Measurements from ENCODE around the gene PIPOX. TPM values are rescaled to one million over a fixed set of nuclear protein-coding genes. Genes with fewer than 3 reads are reported as not detected.

PIPOX gene
- polyA plus RNA-seq, 4 donors, result 2.9 to 35.4 (median 12.1) TPM

- WGBS, 3 donors, result 65 to 77% (median 77%) methylated on average over 10 of the region's 10 CpGs
- no peak for FAIRE-seq
- H3K36me3 ChIP-seq (ENCODE audit: control insufficient read depth in 3 of 3, insufficient read depth in 2 of 3, low read depth in 1 of 3, low read length in 3 of 3), result peaks cover 0 to 13% (median 0%) of the 10 kb centered on the region in 3 donors
- H3K9me3 ChIP-seq (ENCODE audit: control insufficient read depth in 2 of 2, insufficient read depth in 1 of 2, low read depth in 1 of 2, low read length in 1 of 2), result no peaks in the 10 kb centered on the region
- H3K27me3 ChIP-seq (ENCODE audit: control insufficient read depth in 3 of 3, insufficient read depth in 3 of 3, low read length in 3 of 3), result no peaks in the 10 kb centered on the region
- peaks cover 0 to 23% (median 0%) of the 10 kb centered on the region in 3 donors for H3K4me1 ChIP-seq (ENCODE audit: control insufficient read depth in 3 of 3, insufficient read depth in 2 of 3, low read depth in 1 of 3, low read length in 2 of 3)
- H3K4me3 ChIP-seq (ENCODE audit: low read depth in 1 of 3, low read length in 3 of 3), result no peak overlapping the region
- no peak overlapping the region for H3K27ac ChIP-seq (ENCODE audit: low read depth in 1 of 3, low read length in 2 of 3)
- no peak for DNase-seq
Measured at GRCh38 chr17:29048440-29049368, 5.8 kb downstream of the PIPOX start.

DNA sequence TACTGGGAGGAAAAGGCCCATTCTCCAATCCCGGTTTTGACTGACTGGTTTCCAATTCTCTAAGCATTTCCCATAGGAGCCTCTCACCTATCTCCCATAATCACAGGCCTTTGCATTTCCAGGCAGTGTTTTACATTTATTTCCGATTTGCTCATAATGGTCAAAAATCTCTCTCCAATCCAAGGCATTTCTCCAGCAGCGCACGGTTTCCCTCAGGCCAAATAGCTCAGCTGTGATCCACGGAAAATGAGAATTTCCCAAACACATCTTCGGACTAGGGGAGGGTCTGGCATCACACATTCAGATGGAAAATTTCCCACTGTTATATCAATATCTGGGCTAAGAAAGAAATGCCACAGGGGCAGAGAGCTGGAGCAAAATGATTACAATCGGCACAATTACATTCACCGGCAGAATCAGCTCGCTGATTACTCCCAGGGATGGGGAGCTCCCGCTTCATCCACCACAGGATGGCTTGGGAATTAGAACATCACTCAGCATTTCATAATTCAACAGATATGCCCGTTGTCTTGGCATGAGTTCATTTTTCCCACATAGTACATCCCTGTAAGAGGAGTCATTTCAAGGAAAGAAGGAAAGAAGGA is 6.7 kb downstream of the PIPOX start:
- FAIRE-seq, result no peak

GRCh38 chr17:29050176-29050575 is 7.2 kb downstream of the PIPOX start:
- WGBS, 3 donors, result 80 to 88% (median 87%) methylated on average over 5 of the region's 5 CpGs
- Histone ChIP-seq H3K27me3 (ENCODE audit: control insufficient read depth in 3 of 3, insufficient read depth in 3 of 3, low read length in 3 of 3) (no peaks in the 10 kb centered on the region), H3K9me3 (ENCODE audit: control insufficient read depth in 2 of 2, insufficient read depth in 1 of 2, low read depth in 1 of 2, low read length in 1 of 2) (no peaks in the 10 kb centered on the region), H3K4me3 (ENCODE audit: low read depth in 1 of 3, low read length in 3 of 3) (no peak overlapping the region), H3K4me1 (ENCODE audit: control insufficient read depth in 3 of 3, insufficient read depth in 2 of 3, low read depth in 1 of 3, low read length in 2 of 3) (peaks cover 0 to 19% (median 0%) of the 10 kb centered on the region in 3 donors), H3K36me3 (ENCODE audit: control insufficient read depth in 3 of 3, insufficient read depth in 2 of 3, low read depth in 1 of 3, low read length in 3 of 3) (peaks cover 0 to 24% (median 0%) of the 10 kb centered on the region in 3 donors), H3K27ac (ENCODE audit: low read depth in 1 of 3, low read length in 2 of 3) (no peak overlapping the region)
- FAIRE-seq (no peak), DNase-seq (no peak)

More for the DNA sequence above, 6.7 kb downstream of the PIPOX start:
- H3K36me3 ChIP-seq (ENCODE audit: control insufficient read depth in 3 of 3, insufficient read depth in 2 of 3, low read depth in 1 of 3, low read length in 3 of 3), result peaks cover 0 to 19% (median 0%) of the 10 kb centered on the region in 3 donors
- no peaks in the 10 kb centered on the region for H3K9me3 ChIP-seq (ENCODE audit: control insufficient read depth in 2 of 2, insufficient read depth in 1 of 2, low read depth in 1 of 2, low read length in 1 of 2)
- DNase-seq, result no peak
- WGBS, 3 donors, result 85 to 87% (median 86%) methylated on average over 11 of the region's 11 CpGs
- H3K27me3 ChIP-seq (ENCODE audit: control insufficient read depth in 3 of 3, insufficient read depth in 3 of 3, low read length in 3 of 3), result no peaks in the 10 kb centered on the region
- H3K27ac ChIP-seq (ENCODE audit: low read depth in 1 of 3, low read length in 2 of 3), result no peak overlapping the region
- no peak overlapping the region for H3K4me3 ChIP-seq (ENCODE audit: low read depth in 1 of 3, low read length in 3 of 3)
- peaks cover 0 to 21% (median 0%) of the 10 kb centered on the region in 3 donors for H3K4me1 ChIP-seq (ENCODE audit: control insufficient read depth in 3 of 3, insufficient read depth in 2 of 3, low read depth in 1 of 3, low read length in 2 of 3)

DNA sequence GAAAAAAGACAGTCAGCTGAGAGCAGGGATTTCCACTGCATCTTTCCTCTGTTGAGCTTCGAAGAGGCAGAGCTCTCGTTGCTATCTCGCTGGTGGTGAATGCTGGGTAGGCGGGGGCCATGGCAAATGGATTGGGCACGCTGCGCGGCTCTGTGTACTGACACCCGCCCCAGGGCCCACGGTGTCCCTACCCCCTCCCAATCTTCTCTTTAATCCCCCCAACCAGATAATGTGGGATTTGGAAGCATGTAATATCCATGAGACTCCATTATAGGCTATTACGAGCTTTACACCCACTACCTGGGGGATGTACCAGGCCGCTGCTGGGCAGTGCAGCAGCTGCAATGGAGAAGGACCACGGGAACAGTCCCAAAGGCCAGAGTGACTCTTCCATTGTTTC is 8.3 kb downstream of the PIPOX start:
- H3K9me3 ChIP-seq (ENCODE audit: control insufficient read depth in 2 of 2, insufficient read depth in 1 of 2, low read depth in 1 of 2, low read length in 1 of 2), result no peaks in the 10 kb centered on the region
- WGBS, 3 donors, result 84 to 86% (median 84%) methylated on average over 12 of the region's 12 CpGs
- DNase-seq, result no peak
- H3K27me3 ChIP-seq (ENCODE audit: control insufficient read depth in 3 of 3, insufficient read depth in 3 of 3, low read length in 3 of 3), result peaks cover 0 to 4% (median 0%) of the 10 kb centered on the region in 3 donors
- no peak overlapping the region for H3K27ac ChIP-seq (ENCODE audit: low read depth in 1 of 3, low read length in 2 of 3)
- H3K4me3 ChIP-seq (ENCODE audit: low read depth in 1 of 3, low read length in 3 of 3), result no peak overlapping the region
- H3K36me3 ChIP-seq (ENCODE audit: control insufficient read depth in 3 of 3, insufficient read depth in 2 of 3, low read depth in 1 of 3, low read length in 3 of 3), result peaks cover 0 to 32% (median 0%) of the 10 kb centered on the region in 3 donors
- FAIRE-seq, result no peak
- peaks cover 0 to 11% (median 0%) of the 10 kb centered on the region in 3 donors for H3K4me1 ChIP-seq (ENCODE audit: control insufficient read depth in 3 of 3, insufficient read depth in 2 of 3, low read depth in 1 of 3, low read length in 2 of 3)

DNA sequence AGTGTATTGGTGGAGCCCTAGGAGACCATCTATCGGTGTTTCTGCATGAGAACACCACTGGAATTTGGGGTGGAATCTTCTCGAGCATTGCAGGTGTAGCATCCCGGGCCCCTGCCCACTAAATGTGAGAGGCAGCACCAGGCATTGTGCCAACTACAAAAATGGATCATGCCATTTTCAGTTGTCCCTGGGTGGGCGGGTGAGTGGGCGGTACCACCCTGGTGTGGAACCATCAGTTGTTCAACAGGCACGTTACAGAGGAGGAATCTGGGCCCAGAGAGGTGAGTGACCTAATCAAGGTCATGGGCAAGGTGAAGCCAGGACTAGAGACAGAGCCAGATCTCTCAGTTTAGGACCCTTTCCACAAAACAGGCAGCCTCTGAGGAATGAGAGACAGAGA is 8.8 kb downstream of the PIPOX start:
- Histone ChIP-seq H3K27me3 (ENCODE audit: control insufficient read depth in 3 of 3, insufficient read depth in 3 of 3, low read length in 3 of 3) (peaks cover 0 to 4% (median 0%) of the 10 kb centered on the region in 3 donors), H3K4me1 (ENCODE audit: control insufficient read depth in 3 of 3, insufficient read depth in 2 of 3, low read depth in 1 of 3, low read length in 2 of 3) (peaks cover 0 to 6% (median 0%) of the 10 kb centered on the region in 3 donors), H3K4me3 (ENCODE audit: low read depth in 1 of 3, low read length in 3 of 3) (no peak overlapping the region), H3K9me3 (ENCODE audit: control insufficient read depth in 2 of 2, insufficient read depth in 1 of 2, low read depth in 1 of 2, low read length in 1 of 2) (no peaks in the 10 kb centered on the region), H3K36me3 (ENCODE audit: control insufficient read depth in 3 of 3, insufficient read depth in 2 of 3, low read depth in 1 of 3, low read length in 3 of 3) (peaks cover 0 to 29% (median 0%) of the 10 kb centered on the region in 3 donors), H3K27ac (ENCODE audit: low read depth in 1 of 3, low read length in 2 of 3) (no peak overlapping the region)
- no peak for DNase-seq
- FAIRE-seq, result no peak
- WGBS, 3 donors, result 77 to 79% (median 77%) methylated on average over 6 of the region's 6 CpGs

- Histone ChIP-seq H3K36me3 (ENCODE audit: control insufficient read depth in 3 of 3, insufficient read depth in 2 of 3, low read depth in 1 of 3, low read length in 3 of 3) (peaks cover 0 to 27% (median 0%) of the 10 kb centered on the region in 3 donors), H3K4me3 (ENCODE audit: low read depth in 1 of 3, low read length in 3 of 3) (no peak overlapping the region), H3K4me1 (ENCODE audit: control insufficient read depth in 3 of 3, insufficient read depth in 2 of 3, low read depth in 1 of 3, low read length in 2 of 3) (no peaks in the 10 kb centered on the region), H3K9me3 (ENCODE audit: control insufficient read depth in 2 of 2, insufficient read depth in 1 of 2, low read depth in 1 of 2, low read length in 1 of 2) (no peaks in the 10 kb centered on the region), H3K27ac (ENCODE audit: low read depth in 1 of 3, low read length in 2 of 3) (no peak overlapping the region), H3K27me3 (ENCODE audit: control insufficient read depth in 3 of 3, insufficient read depth in 3 of 3, low read length in 3 of 3) (peaks cover 0 to 4% (median 0%) of the 10 kb centered on the region in 3 donors)
- 73 to 86% (median 75%) methylated on average over 10 of the region's 10 CpGs for WGBS, 3 donors
- DNase-seq (no peak), FAIRE-seq (no peak)
Measured at GRCh38 chr17:29054835-29055234, 11.9 kb downstream of the PIPOX start.

- DNase-seq (no peak), FAIRE-seq (no peak)
- H3K27ac ChIP-seq (ENCODE audit: low read depth in 1 of 3, low read length in 2 of 3), result no peak overlapping the region
- WGBS, 3 donors, result 61 to 77% (median 73%) methylated on average over 4 of the region's 4 CpGs
- H3K27me3 ChIP-seq (ENCODE audit: control insufficient read depth in 3 of 3, insufficient read depth in 3 of 3, low read length in 3 of 3), result peaks cover 0 to 4% (median 0%) of the 10 kb centered on the region in 3 donors
- no peaks in the 10 kb centered on the region for H3K4me1 ChIP-seq (ENCODE audit: control insufficient read depth in 3 of 3, insufficient read depth in 2 of 3, low read depth in 1 of 3, low read length in 2 of 3)
- no peak overlapping the region for H3K4me3 ChIP-seq (ENCODE audit: low read depth in 1 of 3, low read length in 3 of 3)
- peaks cover 0 to 27% (median 0%) of the 10 kb centered on the region in 3 donors for H3K36me3 ChIP-seq (ENCODE audit: control insufficient read depth in 3 of 3, insufficient read depth in 2 of 3, low read depth in 1 of 3, low read length in 3 of 3)
- H3K9me3 ChIP-seq (ENCODE audit: control insufficient read depth in 2 of 2, insufficient read depth in 1 of 2, low read depth in 1 of 2, low read length in 1 of 2), result no peaks in the 10 kb centered on the region
Measured at GRCh38 chr17:29057361-29057760, 14.4 kb downstream of the PIPOX start.

DNA sequence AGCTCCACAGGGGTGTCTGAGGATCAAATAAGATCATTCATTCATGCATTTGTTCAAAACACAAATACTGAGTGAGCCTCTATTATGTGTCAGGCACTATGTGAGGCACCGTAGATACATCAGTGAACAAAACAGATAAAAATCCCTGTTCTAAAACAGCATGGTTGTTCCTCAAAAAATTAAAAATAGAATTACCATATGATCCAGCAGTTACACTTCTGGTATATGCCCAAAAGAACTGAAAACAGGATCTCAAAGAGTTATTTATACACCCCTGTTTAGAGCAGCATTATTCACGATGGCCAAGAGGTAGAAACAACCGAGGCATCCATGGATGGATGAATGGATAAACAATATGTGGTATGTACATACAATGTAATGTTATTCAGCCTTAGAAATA is 15.4 kb downstream of the PIPOX start:
- DNase-seq, result no peak
- H3K9me3 ChIP-seq (ENCODE audit: control insufficient read depth in 2 of 2, insufficient read depth in 1 of 2, low read depth in 1 of 2, low read length in 1 of 2), result no peaks in the 10 kb centered on the region
- H3K4me3 ChIP-seq (ENCODE audit: low read depth in 1 of 3, low read length in 3 of 3), result no peak overlapping the region
- peaks cover 0 to 4% (median 0%) of the 10 kb centered on the region in 3 donors for H3K27me3 ChIP-seq (ENCODE audit: control insufficient read depth in 3 of 3, insufficient read depth in 3 of 3, low read length in 3 of 3)
- FAIRE-seq, result no peak
- no peaks in the 10 kb centered on the region for H3K4me1 ChIP-seq (ENCODE audit: control insufficient read depth in 3 of 3, insufficient read depth in 2 of 3, low read depth in 1 of 3, low read length in 2 of 3)
- H3K36me3 ChIP-seq (ENCODE audit: control insufficient read depth in 3 of 3, insufficient read depth in 2 of 3, low read depth in 1 of 3, low read length in 3 of 3), result peaks cover 0 to 20% (median 0%) of the 10 kb centered on the region in 3 donors
- no peak overlapping the region for H3K27ac ChIP-seq (ENCODE audit: low read depth in 1 of 3, low read length in 2 of 3)
- WGBS, 3 donors, result 86 to 95% (median 92%) methylated on average over 3 of the region's 3 CpGs

All from small intestine (tissue), 7 donors.